ENCODE measurements around the gene ZNF266.

DNA sequence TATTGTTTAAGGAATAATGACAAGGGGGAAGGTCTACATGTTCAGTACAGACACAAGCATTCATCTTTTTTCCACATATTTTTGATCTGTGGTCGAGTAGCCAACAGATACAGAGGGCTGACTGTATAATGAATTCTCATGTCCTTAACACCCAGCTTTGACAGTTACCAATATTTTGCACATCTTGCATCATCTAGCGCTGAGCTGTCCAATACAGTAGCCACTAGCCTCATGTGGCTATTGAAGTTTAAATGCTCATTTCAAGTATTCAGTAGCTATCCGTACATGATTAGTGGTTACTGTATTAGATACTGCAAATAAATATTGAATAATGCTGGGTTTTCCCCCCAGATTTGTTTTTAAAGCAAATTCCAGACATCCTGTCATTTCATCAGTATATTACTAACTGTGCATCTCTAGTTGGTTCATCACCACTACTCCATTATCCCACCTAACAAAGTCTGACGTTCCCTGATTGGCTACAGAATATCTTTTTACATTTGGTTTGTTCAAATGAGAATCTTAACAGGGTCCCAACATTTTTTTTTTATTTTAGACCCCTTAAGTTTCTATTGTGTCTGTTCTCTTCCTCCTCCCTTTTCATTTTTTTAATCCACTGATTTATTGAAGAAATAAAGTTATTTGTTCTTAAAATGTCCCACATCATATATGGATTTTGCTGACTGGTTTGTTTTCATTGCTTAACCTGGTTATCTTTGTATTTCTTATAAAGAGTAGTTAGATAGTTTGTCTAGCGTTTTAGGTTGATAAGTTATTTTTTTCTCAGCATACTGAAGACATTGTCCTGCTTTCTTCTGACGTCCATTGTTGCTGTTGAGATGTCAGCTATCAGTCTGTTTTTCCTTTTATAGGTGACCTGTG lies 64.4 kb downstream of the ZNF266 start:
- TF ChIP-seq, protein P1, sequence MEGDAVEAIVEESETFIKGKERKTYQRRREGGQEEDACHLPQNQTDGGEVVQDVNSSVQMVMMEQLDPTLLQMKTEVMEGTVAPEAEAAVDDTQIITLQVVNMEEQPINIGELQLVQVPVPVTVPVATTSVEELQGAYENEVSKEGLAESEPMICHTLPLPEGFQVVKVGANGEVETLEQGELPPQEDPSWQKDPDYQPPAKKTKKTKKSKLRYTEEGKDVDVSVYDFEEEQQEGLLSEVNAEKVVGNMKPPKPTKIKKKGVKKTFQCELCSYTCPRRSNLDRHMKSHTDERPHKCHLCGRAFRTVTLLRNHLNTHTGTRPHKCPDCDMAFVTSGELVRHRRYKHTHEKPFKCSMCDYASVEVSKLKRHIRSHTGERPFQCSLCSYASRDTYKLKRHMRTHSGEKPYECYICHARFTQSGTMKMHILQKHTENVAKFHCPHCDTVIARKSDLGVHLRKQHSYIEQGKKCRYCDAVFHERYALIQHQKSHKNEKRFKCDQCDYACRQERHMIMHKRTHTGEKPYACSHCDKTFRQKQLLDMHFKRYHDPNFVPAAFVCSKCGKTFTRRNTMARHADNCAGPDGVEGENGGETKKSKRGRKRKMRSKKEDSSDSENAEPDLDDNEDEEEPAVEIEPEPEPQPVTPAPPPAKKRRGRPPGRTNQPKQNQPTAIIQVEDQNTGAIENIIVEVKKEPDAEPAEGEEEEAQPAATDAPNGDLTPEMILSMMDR (conservative IDR thresholded peaks at IDR 0.05; ENCODE audit: low read length): no peak
- TF ChIP-seq EZH2phosphoT487 (IDR thresholded peaks at IDR 0.05; ENCODE audit: borderline replicate concordance, low read depth, low read length): no peak

All from OCI-LY7 (cell line).